HG03064 (cell line): ENCODE results near the gene FGGY.

Experiments used
- ATAC-seq: cut with Tn5 transposase; IDR thresholded peaks from one replicate; pipeline ENCODE4 v1.9.1; 2021; ENCODE audit warnings: low read depth; ENCODE audit not compliant: unreplicated experiment

FGGY gene

GRCh38 chr1:59687081-59687480, 390.2 kb downstream of the FGGY start:
- no peak for ATAC-seq

DNA sequence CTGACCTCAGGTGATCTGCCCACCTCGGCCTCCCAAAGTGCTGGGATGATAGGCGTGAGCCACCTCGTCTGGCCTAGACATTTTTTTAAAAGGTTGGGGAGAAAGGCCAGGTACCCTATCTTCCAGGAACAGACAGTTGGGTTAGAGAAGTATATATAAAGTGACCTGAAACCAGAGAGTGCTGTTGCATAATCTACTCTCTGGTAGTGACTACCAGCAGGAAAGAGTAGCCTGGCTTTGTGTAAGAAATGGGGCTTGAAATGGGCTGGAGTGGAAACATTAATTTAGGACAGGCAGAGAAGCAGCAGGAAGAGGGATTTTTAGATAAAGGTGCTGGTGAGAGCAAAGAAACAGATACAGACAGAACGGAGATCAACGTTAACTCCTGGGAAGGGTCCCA, 392.1 kb downstream of the FGGY start:
- no peak for ATAC-seq

- ATAC-seq = no peak
These were observed 392.8 kb downstream of the FGGY start for GRCh38 chr1:59689730-59690129.

DNA sequence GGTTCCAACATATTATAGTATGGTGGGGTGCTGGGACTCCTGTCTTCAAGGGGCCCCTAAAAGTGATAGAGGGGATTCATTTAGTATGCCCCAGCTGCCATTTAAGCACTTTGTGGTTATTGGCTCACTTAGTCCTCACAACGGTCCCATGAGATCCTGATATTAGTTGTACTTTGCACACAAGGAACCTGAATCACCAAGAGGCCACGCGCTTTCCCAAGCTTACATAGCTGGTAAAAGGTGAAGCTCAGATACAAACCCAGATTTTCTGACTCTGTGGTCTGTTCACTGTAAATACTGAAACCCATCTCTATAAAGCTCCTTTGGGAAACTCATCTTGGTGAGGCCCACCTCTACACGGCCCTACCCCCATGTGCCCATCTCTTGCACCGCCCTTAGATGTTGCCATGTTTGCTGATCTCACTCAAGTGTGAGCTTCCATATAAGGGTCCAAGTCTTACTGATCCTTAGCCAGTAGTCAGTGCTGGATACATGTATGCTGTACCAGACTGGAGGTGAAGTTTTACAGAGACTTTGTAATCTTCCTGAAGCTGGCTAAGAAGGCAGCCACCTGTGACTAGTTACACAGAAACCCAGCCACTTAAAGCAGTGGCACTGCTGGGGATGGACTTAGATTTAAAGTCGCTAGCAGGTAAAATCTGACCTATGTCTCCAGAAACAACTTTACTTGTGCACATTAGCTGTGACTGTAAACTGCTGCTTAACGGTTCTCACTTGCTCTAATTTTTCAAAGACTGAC, 393.5 kb downstream of the FGGY start:
- ATAC-seq = no peak

GRCh38 chr1:59691261-59691660, 394.4 kb downstream of the FGGY start:
- ATAC-seq = no peak

- ATAC-seq = no peak
These were observed 395.7 kb downstream of the FGGY start for GRCh38 chr1:59692591-59692990.

GRCh38 chr1:59693406-59693805, 396.5 kb downstream of the FGGY start:
- ATAC-seq = no peak

- no peak for ATAC-seq
These were observed 398.4 kb downstream of the FGGY start for GRCh38 chr1:59695252-59695651.

DNA sequence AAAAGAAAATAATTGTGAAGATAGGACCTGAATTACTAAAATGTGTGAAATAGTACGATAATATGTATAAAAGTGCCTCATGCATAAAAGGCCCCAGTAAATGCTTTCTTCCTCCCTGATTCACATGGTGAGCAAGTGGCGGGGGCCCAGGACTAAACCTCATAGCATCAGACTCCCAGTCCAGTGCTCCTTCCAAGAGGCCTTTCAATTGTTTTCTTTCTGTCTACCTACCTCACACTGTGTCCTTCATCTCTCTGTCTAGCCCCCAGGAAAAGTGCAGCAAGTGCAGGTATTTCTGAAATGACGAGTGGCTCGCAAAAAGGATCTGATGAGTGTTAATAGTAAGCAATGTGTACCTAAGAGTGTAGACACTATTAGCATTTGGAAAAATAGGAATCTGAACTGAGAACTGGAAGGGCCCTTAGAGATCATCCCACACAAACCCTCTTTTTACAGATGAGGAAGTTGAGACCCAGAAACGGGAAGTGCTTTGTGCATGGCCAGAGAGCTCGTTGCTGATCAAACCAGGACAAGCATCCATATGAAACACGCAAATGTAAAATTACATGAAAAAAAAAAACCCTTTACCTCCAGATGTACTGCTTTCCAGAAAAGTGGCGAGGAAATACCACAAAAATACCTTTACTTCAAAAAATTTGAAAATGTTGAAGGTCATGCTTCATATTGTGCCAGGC, 399.7 kb downstream of the FGGY start:
- ATAC-seq = no peak

GRCh38 chr1:59697150-59697800, 400.4 kb downstream of the FGGY start:
- ATAC-seq = peak; percentile 68

DNA sequence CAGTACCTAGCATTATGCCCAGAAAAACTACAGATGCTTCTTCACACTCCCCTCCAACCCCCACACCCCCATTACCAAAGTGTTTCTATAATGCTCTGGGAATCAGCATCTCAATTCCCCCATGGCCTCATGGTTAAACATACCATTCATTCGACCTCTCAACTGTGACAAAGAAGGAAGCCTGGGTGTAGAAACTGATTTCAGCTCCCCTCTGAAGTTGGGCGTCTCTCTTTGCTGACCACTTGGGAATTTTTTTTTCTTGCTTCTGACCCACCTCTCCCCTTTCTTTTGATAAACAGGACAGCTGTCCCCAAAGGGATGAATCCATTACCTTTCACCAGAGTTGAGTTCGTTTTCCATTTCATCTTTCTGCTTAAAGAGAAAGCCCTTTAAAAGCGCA, 401.5 kb downstream of the FGGY start:
- ATAC-seq = no peak

DNA sequence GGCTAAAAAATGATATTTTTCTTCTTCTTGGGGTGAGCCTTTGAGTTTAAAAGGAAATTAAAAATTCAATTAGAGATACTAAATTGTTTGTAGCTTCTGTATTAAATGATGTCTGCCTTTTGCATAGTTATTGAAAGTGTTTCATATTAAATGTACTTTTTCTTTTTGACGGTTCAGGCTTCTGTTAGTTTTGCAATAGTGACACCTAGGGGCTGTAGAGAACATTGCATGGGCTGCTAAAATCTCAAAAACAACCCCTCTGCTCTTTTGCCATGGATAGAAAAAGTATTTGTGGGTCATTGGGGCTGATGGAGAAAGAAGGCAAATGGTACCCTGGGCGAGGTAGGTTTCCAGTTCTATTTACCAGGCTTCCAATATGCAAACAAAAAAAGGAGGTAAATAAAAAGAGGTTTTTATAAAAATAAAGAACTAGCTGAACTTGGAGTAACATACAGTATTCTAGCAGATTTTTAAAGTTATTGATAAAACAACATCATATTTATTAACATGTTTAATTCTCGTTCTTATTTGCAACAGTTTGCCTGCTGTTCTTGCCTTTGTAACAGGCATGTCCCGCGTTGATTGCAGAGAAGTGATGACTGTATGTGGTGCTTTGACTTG, 402.4 kb downstream of the FGGY start:
- ATAC-seq = no peak

- no peak for ATAC-seq
These were observed 404.5 kb downstream of the FGGY start for GRCh38 chr1:59701376-59701775.

DNA sequence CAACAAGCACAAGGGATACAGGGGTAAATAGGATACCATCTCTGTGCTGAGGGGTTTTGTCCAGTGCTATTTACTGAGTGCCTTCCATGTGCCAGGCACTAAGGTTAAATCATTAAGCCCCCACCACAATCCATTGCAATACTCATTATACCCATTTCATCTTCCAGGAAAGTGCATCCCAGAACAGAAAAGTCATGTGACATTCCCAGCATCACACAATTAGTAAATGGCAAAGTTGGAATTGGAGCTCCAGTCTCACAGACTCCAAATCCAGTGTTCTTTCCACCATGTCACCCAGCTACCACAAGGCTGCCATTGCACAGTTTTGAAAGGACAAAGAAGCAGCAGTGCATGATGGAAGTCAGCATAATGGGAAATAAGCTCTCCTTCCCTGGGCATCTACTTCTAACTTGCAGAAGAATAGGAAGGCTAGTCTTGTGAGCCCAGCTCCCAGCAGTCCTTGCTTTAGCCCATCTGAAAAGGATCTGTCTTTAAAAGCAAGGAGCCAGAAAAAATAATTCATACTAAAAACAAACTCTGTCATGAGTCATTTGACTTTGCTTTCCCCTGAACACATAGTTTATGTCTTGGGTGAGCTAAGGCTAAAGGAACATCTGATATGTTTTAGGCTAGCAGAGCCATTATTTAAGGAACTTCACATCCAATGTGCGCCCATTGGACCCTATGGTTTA, 406.5 kb downstream of the FGGY start:
- ATAC-seq = no peak

- no peak for ATAC-seq
These were observed 407.1 kb downstream of the FGGY start for GRCh38 chr1:59703918-59704378.

DNA sequence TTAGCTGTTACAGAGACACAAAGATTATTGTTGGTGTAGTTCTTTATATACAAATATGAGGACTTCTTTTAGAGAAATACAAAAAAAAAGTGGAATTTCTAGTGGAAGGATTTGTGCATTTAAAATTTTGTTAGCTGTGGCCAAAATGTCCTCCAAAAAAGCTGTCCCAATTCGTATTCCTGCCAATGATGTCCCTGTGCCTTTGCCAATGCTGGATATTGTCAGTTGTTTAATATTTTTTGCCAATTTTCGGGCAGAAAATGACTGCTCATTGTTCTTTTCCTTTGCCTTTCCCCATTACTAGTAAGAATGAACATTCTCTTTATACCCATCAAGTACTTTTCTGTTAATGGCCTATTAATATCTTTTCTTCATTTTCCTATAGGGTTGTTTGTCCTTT, 407.8 kb downstream of the FGGY start:
- ATAC-seq = no peak

GRCh38 chr1:59705466-59706302, 408.8 kb downstream of the FGGY start:
- no peak for ATAC-seq

- no peak for ATAC-seq
These were observed 409.4 kb downstream of the FGGY start for GRCh38 chr1:59706303-59706599.

- no peak for ATAC-seq
These were observed 410.4 kb downstream of the FGGY start for GRCh38 chr1:59707178-59707791.
